ENCODE measurements around the gene RABGAP1L.
"Not testable (repeated sequence)": the region's sequence is repeated elsewhere in the genome, so short reads cannot be mapped to it uniquely, and the experiment has no call there.

RABGAP1L gene

DNA sequence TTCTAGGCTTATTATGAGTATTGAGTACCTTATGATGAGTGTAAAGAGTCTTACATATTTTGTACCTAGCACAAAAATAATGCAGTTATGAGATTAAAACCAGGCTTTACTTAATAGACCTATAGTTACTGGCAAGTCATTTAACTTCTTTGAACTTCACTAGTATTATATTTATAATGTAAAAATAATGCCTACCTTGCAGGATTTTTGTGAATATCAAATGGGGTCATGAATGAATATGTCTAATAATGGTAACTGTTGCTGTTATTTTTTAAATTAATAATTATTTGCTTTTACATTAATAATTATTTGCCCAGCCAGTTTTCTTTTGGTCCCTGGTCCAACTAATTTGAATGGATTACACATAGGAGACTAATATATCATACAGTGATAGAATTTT is 530.9 kb downstream of the RABGAP1L start:
- TF ChIP-seq CTCF (IDR thresholded peaks at IDR 0.05; ENCODE audit: low read depth, low read length), result no peak
- no peak overlapping the region for H3K4me3 ChIP-seq (ENCODE audit: low read depth, low read length)

- TF ChIP-seq CTCF (IDR thresholded peaks at IDR 0.05; ENCODE audit: low read depth, low read length), result no peak
- H3K4me3 ChIP-seq (ENCODE audit: low read depth, low read length), result no peak overlapping the region
These were observed 533.0 kb downstream of the RABGAP1L start for GRCh38 chr1:174692313-174692712.

GRCh38 chr1:174693085-174693484 is 533.8 kb downstream of the RABGAP1L start:
- no peak overlapping the region for H3K4me3 ChIP-seq (ENCODE audit: low read depth, low read length)
- TF ChIP-seq CTCF (IDR thresholded peaks at IDR 0.05; ENCODE audit: low read depth, low read length), result no peak

DNA sequence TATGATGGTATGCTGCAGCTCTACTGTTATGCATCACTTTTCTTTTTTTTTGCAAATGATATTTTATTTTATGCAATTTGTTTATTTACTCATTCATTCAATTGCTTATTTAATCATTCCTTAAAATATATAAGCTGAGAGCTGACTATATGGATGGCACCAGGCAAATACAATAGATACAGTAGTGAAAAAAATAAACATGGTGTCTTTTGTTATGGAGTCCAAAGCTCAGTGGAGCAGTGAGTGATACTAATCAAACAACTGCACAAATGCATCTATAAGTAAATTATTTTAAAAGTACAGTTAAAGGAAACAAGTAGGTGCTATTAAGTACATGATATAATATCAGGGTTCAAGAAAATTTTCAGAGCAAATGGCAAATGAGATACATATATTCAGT is 534.2 kb downstream of the RABGAP1L start:
- not testable (repeated sequence) for H3K4me3 ChIP-seq (ENCODE audit: low read depth, low read length)

- no peak overlapping the region for H3K4me3 ChIP-seq (ENCODE audit: low read depth, low read length)
- TF ChIP-seq CTCF (IDR thresholded peaks at IDR 0.05; ENCODE audit: low read depth, low read length), result no peak
These were observed 536.9 kb downstream of the RABGAP1L start for GRCh38 chr1:174696026-174696821.

DNA sequence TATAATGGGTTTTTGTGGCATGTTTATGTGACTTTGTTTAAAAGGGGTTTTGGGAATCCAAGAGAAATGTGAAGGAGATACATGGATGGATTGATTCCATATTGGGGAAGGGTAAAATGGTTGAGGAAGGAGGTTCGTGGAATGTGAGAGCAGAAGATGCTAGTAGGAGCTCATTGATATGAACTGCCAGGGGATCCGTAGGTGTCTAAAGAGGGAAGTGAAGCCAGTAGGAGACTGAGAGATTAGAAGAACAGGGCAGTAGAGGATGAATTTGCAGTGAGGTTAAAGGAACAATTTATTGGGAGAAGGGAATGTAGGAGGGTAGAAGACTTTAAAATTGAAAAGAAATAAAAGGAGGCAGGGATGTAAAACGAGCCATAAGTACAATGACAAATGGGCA is 541.0 kb downstream of the RABGAP1L start:
- TF ChIP-seq CTCF (IDR thresholded peaks at IDR 0.05; ENCODE audit: low read depth, low read length), result no peak
- no peak overlapping the region for H3K4me3 ChIP-seq (ENCODE audit: low read depth, low read length)

DNA sequence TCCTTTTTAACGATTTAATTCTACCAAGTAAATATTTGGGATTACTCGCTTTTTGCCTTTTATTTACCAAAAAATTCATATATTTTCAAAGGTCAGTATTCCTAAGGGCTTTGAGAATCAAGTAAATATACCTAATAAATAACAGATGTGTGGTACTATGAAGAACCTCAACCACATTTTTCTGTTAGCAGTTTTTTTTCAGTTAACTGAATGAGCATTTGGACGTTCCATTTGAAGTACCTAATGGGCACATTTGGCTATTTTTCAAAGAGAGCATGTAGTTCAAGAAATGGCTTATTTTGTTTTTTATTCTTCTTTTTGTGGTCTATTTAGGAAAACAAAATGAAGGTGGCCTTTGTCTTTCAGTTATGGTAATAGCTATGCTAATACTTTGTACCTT is 541.5 kb downstream of the RABGAP1L start:
- TF ChIP-seq CTCF (IDR thresholded peaks at IDR 0.05; ENCODE audit: low read depth, low read length), result no peak

GRCh38 chr1:174701565-174701964 is 542.2 kb downstream of the RABGAP1L start:
- H3K4me3 ChIP-seq (ENCODE audit: low read depth, low read length), result no peak overlapping the region
- no peak for TF ChIP-seq CTCF (IDR thresholded peaks at IDR 0.05; ENCODE audit: low read depth, low read length)

More for the DNA sequence above, 541.5 kb downstream of the RABGAP1L start:
- no peak overlapping the region for H3K4me3 ChIP-seq (ENCODE audit: low read depth, low read length)

Data from WI38 (cell line).